ENCODE measurements around the gene MRPL55. TPM values are rescaled to one million over a fixed set of nuclear protein-coding genes. Genes with fewer than 3 reads are reported as not detected.
A peak's percentile ranks its signal among the peaks of the same experiment; 100 is the strongest.

The MRPL55 gene
- total RNA-seq, 1 experiment from 2014 or later, result 343 TPM

DNA sequence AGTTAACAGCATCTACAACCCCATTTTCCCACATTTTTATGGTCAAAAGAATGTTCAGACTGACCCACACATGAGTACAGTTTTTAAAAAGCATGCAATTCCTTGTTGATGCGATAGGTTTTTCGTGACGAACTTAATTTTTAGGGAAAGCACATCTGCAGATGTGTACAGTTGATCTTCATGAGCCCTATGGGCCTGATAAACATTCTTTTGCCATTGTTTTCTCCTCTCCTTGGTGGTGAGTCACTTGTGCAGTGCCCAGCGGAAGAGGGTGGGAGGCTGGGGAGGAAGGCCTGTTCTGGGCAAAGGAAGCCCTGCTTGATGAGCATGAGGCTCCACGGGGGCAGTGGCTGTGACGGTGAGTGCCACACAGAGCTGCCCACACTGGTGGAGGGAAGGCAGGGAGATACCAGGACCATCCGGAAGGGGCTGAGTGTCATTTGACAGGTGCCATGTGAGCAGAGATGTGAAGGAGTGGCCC, 21.3 kb downstream of the MRPL55 start:
- Histone ChIP-seq H3K79me2 (ENCODE audit: low read length) (peaks cover 100% of the 10 kb centered on the region), H4K20me1 (ENCODE audit: low read length) (peaks cover 99% of the 10 kb centered on the region), H3K4me2 (ENCODE audit: low read length) (peak overlapping the region; percentile 87), H3K9me2 (replicated peaks; ENCODE audit: low read length) (no peaks in the 10 kb centered on the region), H3K4me3 (ENCODE audit: low read length) (peak overlapping the region; percentile 16; the same call in 1 of the 2 replicates), H3K9ac (ENCODE audit: low read length) (peak overlapping the region; percentile 2; the same call in 1 of the 2 replicates), H3K9me3 (ENCODE audit: low read length) (no peaks in the 10 kb centered on the region), H3K36me3 (ENCODE audit: low read depth, low read length) (peaks cover 68% of the 10 kb centered on the region), H2AFZ (ENCODE audit: low read length) (no peak overlapping the region), H3K27me3 (ENCODE audit: low read length) (no peaks in the 10 kb centered on the region), H3F3A (ENCODE audit: low read length, unreplicated experiment) (peaks cover 9% of the 10 kb centered on the region), H3K4me1 (ENCODE audit: insufficient read depth, low read length) (peaks cover 74% of the 10 kb centered on the region), H3K27ac (ENCODE audit: low read length) (peak overlapping the region; percentile 14)
- no TSS peak for BruUV-seq (replicated peaks)
- peak; percentile 96 for DNase-seq
- intact Hi-C loops (cut with micrococcal nuclease), result loop anchor here (1.0 to 10.0 kb wide), 3 partner anchors 78 to 323 kb away; no protein-coding TSS in a partner anchor
- TF ChIP-seq EZH2 (IDR thresholded peaks at IDR 0.05; ENCODE audit: low read length, unreplicated experiment) (no peak), EZH2phosphoT487 (IDR thresholded peaks at IDR 0.05; ENCODE audit: borderline replicate concordance, low read length) (no peak)
- TF ChIP-seq, protein P1, sequence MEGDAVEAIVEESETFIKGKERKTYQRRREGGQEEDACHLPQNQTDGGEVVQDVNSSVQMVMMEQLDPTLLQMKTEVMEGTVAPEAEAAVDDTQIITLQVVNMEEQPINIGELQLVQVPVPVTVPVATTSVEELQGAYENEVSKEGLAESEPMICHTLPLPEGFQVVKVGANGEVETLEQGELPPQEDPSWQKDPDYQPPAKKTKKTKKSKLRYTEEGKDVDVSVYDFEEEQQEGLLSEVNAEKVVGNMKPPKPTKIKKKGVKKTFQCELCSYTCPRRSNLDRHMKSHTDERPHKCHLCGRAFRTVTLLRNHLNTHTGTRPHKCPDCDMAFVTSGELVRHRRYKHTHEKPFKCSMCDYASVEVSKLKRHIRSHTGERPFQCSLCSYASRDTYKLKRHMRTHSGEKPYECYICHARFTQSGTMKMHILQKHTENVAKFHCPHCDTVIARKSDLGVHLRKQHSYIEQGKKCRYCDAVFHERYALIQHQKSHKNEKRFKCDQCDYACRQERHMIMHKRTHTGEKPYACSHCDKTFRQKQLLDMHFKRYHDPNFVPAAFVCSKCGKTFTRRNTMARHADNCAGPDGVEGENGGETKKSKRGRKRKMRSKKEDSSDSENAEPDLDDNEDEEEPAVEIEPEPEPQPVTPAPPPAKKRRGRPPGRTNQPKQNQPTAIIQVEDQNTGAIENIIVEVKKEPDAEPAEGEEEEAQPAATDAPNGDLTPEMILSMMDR (conservative IDR thresholded peaks at IDR 0.05; ENCODE audit: low read depth, low read length), result peak; percentile 39
- CTCF ChIA-PET, result interaction anchor here (0.5 to 1.6 kb wide), 2 partner anchors 88 to 134 kb away, joined by 5 to 7 read pairs; no protein-coding TSS in a partner anchor
- POLR2A ChIA-PET (ENCODE audit: unreplicated experiment), result interaction anchor here (0.6 kb wide), 1 partner anchor 78 kb away, joined by 5 read pairs; no protein-coding TSS in a partner anchor
- ATAC-seq, result peak; percentile 82

DNA sequence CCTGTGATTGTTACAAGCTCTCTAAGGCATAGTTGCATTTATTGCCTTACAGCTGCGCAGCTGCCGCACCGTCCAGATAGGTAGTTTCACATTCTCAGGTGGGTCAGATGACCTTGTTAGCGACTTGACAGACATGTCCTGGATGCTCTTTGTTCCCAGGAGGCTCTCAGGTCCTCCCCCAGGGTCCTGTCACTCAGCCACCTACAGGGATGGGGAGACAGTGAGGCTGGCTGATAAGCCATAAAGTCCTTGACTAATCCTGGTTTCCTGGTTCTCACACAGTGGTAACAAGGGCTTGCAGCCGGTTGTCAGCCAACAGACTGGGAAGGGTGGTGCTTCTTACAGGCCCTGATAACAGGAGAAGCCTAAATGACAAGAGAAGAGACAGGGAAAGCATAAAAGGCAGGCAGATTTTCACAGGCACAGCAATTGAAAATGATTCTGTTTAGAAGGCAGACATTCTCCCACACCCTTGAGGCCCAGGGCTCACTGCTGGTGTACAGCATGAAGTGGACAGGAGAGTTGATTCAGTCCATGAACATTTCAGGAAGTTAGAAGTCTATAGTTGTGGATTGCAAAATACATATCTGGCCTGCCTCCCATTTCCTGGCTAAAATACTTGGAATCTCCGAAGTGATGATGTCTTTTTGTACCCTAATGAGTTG, 23.7 kb downstream of the MRPL55 start:
- ChIA-PET POLR2A (ENCODE audit: unreplicated experiment) (interaction anchor here (0.6 to 0.7 kb wide), 2 partner anchors 14 to 128 kb away, joined by 6 to 8 read pairs; no protein-coding TSS in a partner anchor), CTCF (interaction anchor here (2.2 kb wide), 1 partner anchor 86 kb away, joined by 8 read pairs; no protein-coding TSS in a partner anchor)
- H3K36me3 ChIP-seq (ENCODE audit: low read depth, low read length), result peaks cover 45% of the 10 kb centered on the region
- peaks cover 75% of the 10 kb centered on the region for H4K20me1 ChIP-seq (ENCODE audit: low read length)
- peaks cover 9% of the 10 kb centered on the region for H3F3A ChIP-seq (ENCODE audit: low read length, unreplicated experiment)
- peak overlapping the region; percentile 96; the same call in 1 of the 2 replicates for H3K9ac ChIP-seq (ENCODE audit: low read length)
- H3K9me3 ChIP-seq (ENCODE audit: low read length), result no peaks in the 10 kb centered on the region
- peak; percentile 45 for DNase-seq
- peaks cover 99% of the 10 kb centered on the region for H3K79me2 ChIP-seq (ENCODE audit: low read length)
- no peak for ATAC-seq
- no peak overlapping the region for H2AFZ ChIP-seq (ENCODE audit: low read length)
- BruUV-seq (replicated peaks), result no TSS peak
- H3K27me3 ChIP-seq (ENCODE audit: low read length), result no peaks in the 10 kb centered on the region
- H3K4me3 ChIP-seq (ENCODE audit: low read length), result peak overlapping the region; percentile 80
- peaks cover 68% of the 10 kb centered on the region for H3K4me1 ChIP-seq (ENCODE audit: insufficient read depth, low read length)
- intact Hi-C loops (cut with micrococcal nuclease), result loop anchor here (10.0 kb wide), 1 partner anchor 321 kb away; no protein-coding TSS in a partner anchor
- H3K27ac ChIP-seq (ENCODE audit: low read length), result peak overlapping the region; percentile 4; the same call in 1 of the 2 replicates
- H3K4me2 ChIP-seq (ENCODE audit: low read length), result peak overlapping the region; percentile 87
- no peaks in the 10 kb centered on the region for H3K9me2 ChIP-seq (replicated peaks; ENCODE audit: low read length)
- TF ChIP-seq, protein P1 (conservative IDR thresholded peaks at IDR 0.05; ENCODE audit: low read depth, low read length), result no peak
- TF ChIP-seq EZH2 (IDR thresholded peaks at IDR 0.05; ENCODE audit: low read length, unreplicated experiment) (no peak), EZH2phosphoT487 (IDR thresholded peaks at IDR 0.05; ENCODE audit: borderline replicate concordance, low read length) (no peak)
